Measurements from ENCODE around the gene OR1G1. TPM values are rescaled to one million over a fixed set of nuclear protein-coding genes. Genes with fewer than 3 reads are reported as not detected.
"Not testable (repeated sequence)": the region's sequence is repeated elsewhere in the genome, so short reads cannot be mapped to it uniquely, and the experiment has no call there.

The OR1G1 gene
- total RNA-seq (ENCODE audit: unreplicated experiment), result not detected
- long read RNA-seq, result 0 reads

GRCh38 chr17:3127451-3127850 lies at the start of gene OR1G1:
OR1G1 (minus strand) TSS chr17:3127551; CDS start chr17:3127551, 0 bp downstream.
- TF ChIP-seq CTCF (IDR thresholded peaks at IDR 0.05; ENCODE audit: partially characterized antibody, unreplicated experiment), result no peak
- Mint-ChIP-seq H3K9me3 (ENCODE audit: unreplicated experiment) (no peaks in the 10 kb centered on the region), H3K36me3 (ENCODE audit: unreplicated experiment) (no peaks in the 10 kb centered on the region), H3K27ac (ENCODE audit: unreplicated experiment) (no peak within 1 kb of the TSS), H3K27me3 (ENCODE audit: unreplicated experiment) (peaks cover 4% of the 10 kb centered on the region), H3K4me1 (ENCODE audit: low read depth, unreplicated experiment) (no peaks in the 10 kb centered on the region), H3K4me3 (ENCODE audit: unreplicated experiment) (no peak within 1 kb of the TSS)
- no peak for DNase-seq

- H3K27ac Mint-ChIP-seq (ENCODE audit: unreplicated experiment), result no peak overlapping the region
- DNase-seq, result no peak
- no peaks in the 10 kb centered on the region for H3K4me1 Mint-ChIP-seq (ENCODE audit: low read depth, unreplicated experiment)
- TF ChIP-seq CTCF (IDR thresholded peaks at IDR 0.05; ENCODE audit: partially characterized antibody, unreplicated experiment), result no peak
- H3K9me3 Mint-ChIP-seq (ENCODE audit: unreplicated experiment), result peaks cover 8% of the 10 kb centered on the region
- no peaks in the 10 kb centered on the region for H3K27me3 Mint-ChIP-seq (ENCODE audit: unreplicated experiment)
- peaks cover 11% of the 10 kb centered on the region for H3K36me3 Mint-ChIP-seq (ENCODE audit: unreplicated experiment)
- H3K4me3 Mint-ChIP-seq (ENCODE audit: unreplicated experiment), result no peak overlapping the region
Measured at GRCh38 chr17:3167574-3167973, 40.2 kb upstream of the OR1G1 start.

GRCh38 chr17:3157218-3157617 lies 29.9 kb upstream of the OR1G1 start:
- DNase-seq, result no peak
- Mint-ChIP-seq H3K4me1 (ENCODE audit: low read depth, unreplicated experiment) (no peaks in the 10 kb centered on the region), H3K27ac (ENCODE audit: unreplicated experiment) (no peak overlapping the region), H3K27me3 (ENCODE audit: unreplicated experiment) (no peaks in the 10 kb centered on the region), H3K36me3 (ENCODE audit: unreplicated experiment) (peaks cover 7% of the 10 kb centered on the region), H3K4me3 (ENCODE audit: unreplicated experiment) (no peak overlapping the region), H3K9me3 (ENCODE audit: unreplicated experiment) (no peaks in the 10 kb centered on the region)
- no peak for TF ChIP-seq CTCF (IDR thresholded peaks at IDR 0.05; ENCODE audit: partially characterized antibody, unreplicated experiment)

GRCh38 chr17:3137494-3137893 lies 10.1 kb upstream of the OR1G1 start:
- not testable (repeated sequence) for H3K36me3 Mint-ChIP-seq (ENCODE audit: unreplicated experiment); DNase-seq; H3K27ac Mint-ChIP-seq (ENCODE audit: unreplicated experiment); H3K27me3 Mint-ChIP-seq (ENCODE audit: unreplicated experiment); H3K4me1 Mint-ChIP-seq (ENCODE audit: low read depth, unreplicated experiment); H3K9me3 Mint-ChIP-seq (ENCODE audit: unreplicated experiment); H3K4me3 Mint-ChIP-seq (ENCODE audit: unreplicated experiment)

GRCh38 chr17:3104322-3104721 lies 23.0 kb downstream of the OR1G1 start, which contains the start of gene OR1D2:
OR1D2 (minus strand) TSS chr17:3104422; CDS start chr17:3092996, 11,426 bp downstream.
- Mint-ChIP-seq H3K27me3 (ENCODE audit: unreplicated experiment) (peaks cover 1% of the 10 kb centered on the region), H3K27ac (ENCODE audit: unreplicated experiment) (no peak within 1 kb of the TSS), H3K9me3 (ENCODE audit: unreplicated experiment) (no peaks in the 10 kb centered on the region), H3K36me3 (ENCODE audit: unreplicated experiment) (no peaks in the 10 kb centered on the region), H3K4me3 (ENCODE audit: unreplicated experiment) (no peak within 1 kb of the TSS), H3K4me1 (ENCODE audit: low read depth, unreplicated experiment) (no peaks in the 10 kb centered on the region)
- TF ChIP-seq CTCF (IDR thresholded peaks at IDR 0.05; ENCODE audit: partially characterized antibody, unreplicated experiment), result no peak
- DNase-seq, result no peak

Other genes with a start within 250 kb of the OR1G1 start
- not detected for gene OR1D5, start 63.9 kb downstream of the OR1G1 start, total RNA-seq (ENCODE audit: unreplicated experiment)
- gene OR1D2, start 23.1 kb downstream of the OR1G1 start, total RNA-seq (ENCODE audit: unreplicated experiment), result not detected
- gene OR1A2, start 70.0 kb upstream of the OR1G1 start, total RNA-seq (ENCODE audit: unreplicated experiment), result not detected
- gene OR1A1, start 80.1 kb upstream of the OR1G1 start, total RNA-seq (ENCODE audit: unreplicated experiment), result not detected
- 0.59 TPM for gene OR3A1, start 170.8 kb upstream of the OR1G1 start, total RNA-seq (ENCODE audit: unreplicated experiment)